Occipital lobe (tissue), 2 donors: ENCODE results near the gene RAB10. TPM values are rescaled to one million over a fixed set of nuclear protein-coding genes. Genes with fewer than 3 reads are reported as not detected.
"Not testable (repeated sequence)": the region's sequence is repeated elsewhere in the genome, so short reads cannot be mapped to it uniquely, and the experiment has no call there.

Experiments used
- DNase-seq: peaks from one replicate; lab custom pipeline; 2025; lab: John Stamatoyannopoulos, UW
- total RNA-seq: library from RNA; depleted of rRNA; stranded (reverse); fragments of >200 nt; gene quantifications from one replicate; pipeline ENCODE4 v1.2.3, GENCODE V29; 2014

The RAB10 gene
- total RNA-seq, 1 donor from 2014 or later = 162 TPM

- DNase-seq = no peak
Measured at GRCh38 chr2:26157580-26157979, 123.7 kb downstream of the RAB10 start.

DNA sequence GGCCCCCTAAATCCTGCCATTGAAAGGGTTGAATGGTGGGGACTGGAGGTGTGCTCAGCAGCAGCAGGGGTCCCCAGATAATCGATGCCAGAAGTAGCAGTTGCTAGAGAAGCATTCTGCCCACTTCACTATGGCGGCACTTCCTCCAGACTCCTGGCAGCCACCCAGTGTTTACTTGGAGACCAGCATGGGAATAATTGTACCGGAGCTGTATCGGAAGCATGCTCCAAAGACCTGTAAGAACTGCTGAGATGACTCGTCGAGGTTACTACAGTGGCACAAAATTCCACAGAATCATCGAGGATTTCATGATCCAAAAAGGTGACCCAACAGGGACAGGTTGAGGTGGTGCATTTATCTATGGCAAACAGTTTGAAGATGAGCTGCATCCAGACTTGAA lies 128.0 kb downstream of the RAB10 start:
- DNase-seq = no peak

GRCh38 chr2:26162963-26163362 lies 129.1 kb downstream of the RAB10 start:
- no peak for DNase-seq

DNA sequence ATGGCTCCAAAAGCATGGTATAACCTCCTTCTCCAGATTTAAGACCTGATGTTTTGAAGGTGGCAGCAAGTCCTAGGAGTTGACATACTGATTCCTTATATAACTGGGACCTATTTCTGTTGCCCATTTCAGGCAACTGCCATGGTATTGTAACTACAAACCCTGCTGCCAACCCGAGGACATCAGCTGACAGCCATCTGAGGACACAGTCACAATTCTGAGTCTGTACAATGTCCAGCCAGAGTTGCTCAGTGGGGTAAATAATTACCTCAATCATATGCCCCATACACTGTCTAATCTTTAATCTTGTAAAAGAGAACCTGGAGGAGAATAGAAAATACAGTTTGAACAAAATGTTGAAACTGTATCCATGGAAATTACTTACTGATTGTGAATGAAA lies 130.3 kb downstream of the RAB10 start:
- DNase-seq = no peak

DNA sequence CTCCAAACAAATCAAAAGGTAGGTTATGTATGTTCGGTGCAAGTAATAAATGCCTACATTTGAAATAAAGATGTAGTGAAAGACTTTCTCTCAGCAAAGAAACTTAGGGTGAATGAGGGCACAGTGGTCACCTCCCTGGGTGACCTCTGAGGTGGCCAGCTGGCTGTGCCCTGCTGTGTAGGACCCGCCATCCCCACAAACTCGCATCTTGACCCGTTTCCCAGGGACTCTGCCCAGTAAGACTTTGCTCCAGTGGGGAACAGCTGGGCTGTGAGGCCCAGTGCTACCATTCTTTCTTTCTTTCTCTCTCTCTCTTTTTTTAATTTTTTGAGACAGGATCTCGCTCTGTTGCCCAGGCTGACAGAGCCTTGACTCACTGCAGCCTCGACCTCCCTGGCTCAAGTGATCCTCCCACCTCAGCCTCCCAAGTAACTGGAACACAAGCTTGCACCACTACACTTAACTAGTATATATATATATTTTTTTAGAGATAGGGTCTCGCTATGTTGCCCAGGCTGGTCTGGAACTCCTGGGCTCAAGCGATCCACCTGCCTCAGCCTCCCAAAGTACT lies 130.8 kb downstream of the RAB10 start:
- DNase-seq = no peak

DNA sequence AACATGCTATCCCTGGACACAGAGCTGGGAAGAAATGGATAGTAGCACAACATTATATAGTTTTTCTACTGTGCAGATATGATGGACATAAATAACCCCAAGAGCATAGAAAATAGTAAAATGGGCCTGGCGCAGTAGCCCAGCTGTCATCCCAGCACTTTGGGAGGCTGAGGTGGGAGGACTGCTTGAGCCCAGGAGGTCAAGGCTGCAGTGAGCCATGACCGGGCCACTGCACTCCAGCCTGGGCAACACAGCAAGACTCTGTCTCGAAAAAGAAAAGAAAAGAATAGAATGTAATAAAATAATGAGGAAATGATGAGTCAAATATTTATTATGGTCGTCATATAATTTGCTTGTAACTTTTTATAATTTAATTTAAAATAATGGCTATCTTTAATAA lies 131.5 kb downstream of the RAB10 start:
- DNase-seq = no peak

DNA sequence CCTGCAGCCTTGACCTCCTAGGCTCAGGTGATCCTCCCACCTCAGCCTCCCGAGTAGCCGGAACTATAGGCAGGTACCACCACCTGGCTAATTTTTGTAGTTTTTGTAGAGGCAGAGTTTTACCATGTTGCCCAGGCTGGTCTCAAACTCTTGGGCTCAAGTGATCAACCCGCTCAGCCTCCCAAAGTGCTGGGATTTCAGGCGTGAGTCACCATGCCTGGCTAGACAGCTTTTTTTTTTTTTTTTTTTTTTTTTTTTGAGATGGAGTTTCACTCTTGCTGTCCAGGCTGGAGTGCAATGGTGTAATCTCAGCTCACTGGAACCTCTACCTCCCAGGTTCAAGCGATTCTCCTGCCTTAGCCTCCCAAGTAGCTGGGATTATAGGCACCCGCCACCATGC lies 132.7 kb downstream of the RAB10 start:
- DNase-seq = not testable (repeated sequence)

DNA sequence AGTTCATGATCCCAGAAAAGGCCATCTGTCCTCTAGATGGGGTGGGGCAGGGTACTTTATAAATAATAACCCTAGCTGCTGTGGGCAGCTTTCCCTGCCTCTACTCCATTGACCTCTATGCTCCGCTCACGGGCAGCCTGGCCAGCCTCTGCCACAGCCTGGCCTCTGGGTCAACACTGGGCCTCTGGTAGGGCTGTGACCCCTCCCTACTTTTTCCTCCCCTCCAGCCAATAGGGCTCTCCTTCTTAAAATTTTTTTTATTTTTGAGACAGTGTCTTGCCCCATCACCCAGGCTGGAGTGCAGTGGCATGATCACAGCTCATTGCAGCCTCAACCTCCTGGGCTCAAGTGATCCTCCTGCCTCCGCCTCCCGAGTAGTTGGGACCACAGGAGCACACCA lies 134.9 kb downstream of the RAB10 start:
- DNase-seq = no peak

DNA sequence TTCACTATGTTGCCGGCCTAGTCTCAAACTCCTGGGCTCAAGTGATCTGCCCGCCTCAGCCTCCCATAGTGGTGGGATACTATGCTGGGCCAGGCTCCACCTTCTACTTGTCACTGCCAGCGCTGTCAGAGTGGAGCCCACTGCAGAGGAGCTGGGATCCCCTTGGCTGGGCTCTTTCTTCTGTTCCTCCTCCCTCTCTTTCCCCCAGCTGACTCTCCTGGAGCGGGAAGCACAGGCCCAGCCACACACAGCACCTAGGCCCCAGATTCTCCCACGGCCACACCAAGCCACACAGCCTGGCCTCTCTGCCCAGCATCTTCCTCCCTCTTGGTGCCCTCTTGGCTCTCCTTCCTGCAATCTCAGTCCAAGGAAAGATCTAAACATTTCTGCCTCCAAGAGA lies 135.3 kb downstream of the RAB10 start:
- no peak for DNase-seq

GRCh38 chr2:26169681-26170414 lies 136.0 kb downstream of the RAB10 start:
- DNase-seq = no peak

DNA sequence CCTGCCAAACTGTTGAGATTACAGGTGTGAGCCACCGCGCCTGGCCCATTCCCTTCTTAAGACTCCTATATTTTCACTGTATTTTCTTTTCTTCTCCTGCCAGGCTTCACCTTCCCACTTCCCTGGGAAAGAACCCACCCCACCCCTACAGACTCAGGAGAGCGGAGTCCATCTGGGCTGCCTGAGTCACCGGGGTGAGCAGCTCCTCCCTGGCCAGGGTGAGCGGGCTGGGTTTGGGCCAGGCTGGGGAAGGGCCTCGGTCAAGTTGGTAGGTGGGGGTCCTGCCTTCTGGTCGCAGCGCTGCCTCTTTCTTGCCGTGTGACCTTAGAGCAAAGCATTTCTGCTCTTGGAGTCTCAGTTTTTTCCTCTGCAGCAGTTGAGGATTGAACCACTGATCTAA lies 136.9 kb downstream of the RAB10 start:
- DNase-seq = no peak

DNA sequence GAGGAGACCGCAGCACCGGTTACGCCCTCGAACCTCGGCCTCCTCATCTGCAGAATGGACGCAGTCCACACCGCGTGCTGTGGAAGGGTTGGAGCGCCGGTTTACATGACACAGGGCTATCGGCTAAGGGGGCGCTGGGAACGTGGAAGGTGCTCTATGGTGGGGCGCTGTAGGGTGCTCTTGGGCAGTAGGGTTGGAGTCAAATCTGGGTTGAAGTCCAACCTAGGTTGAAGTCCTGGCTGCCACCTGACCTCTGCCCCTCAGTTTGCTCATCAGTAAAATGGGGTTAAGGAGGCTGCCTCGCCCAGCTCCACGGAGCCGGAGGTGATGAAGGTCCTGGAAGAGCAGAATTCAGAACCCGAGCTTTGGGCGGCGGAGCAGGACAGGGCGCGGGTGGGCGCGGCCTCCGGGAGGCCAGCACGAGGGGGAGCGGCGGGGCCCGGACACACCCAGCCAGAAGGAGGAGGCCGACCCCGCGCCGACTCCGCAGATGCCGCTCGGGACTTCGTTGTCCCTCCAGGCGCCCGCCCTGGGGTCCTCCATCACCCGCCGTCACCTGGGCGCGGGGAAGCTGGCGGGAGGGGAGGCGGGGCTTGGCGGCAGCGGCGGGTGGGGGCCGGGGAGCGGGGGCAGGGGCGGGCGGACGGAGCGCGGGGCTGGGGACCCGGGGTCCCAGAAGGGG lies 138.4 kb downstream of the RAB10 start:
- DNase-seq = no peak

DNA sequence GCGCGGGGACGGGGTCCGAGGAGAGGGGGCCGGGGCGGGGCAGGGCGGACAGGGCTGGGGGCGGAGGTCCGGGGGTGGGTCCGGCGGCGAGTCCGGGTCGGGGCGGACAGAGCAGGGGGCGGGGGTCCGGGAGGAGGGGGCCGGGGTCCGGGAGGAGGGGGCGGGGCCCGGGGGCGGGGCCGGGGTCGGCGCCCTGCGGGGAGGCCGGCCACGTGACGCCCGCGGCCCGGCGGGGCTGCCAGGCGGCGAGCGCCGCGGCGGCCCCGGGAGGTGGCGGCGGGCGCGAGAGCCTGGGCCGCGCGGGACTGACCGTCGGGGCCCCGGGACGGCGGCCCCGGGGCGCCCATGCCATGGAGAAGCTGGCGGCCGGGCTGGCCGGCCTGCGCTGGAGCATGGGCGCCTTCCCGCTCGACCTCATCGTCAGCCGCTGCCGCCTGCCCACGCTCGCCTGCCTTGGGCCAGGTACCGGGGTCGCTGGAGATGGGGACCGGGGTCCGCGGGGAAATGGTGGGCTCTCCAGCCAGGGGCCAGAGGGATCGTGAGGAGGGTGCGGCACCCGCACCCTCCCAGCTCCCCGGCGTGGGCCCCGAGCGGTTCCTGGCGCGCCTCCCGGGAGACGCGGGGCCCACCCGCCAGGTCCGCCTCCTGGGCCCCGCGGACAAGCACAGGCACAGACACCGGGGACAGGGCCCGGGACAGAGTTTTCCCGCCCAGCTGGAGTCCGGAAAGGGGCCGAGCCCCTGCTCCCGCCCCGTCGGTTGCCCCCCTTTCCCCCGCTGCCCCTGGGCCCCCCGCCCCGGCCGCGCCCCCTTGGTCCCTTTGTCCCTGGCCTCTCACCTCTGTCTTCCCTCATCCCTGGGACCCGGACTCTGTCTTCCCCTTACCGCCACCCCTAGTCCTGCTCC lies 139.2 kb downstream of the RAB10 start, which contains the start of gene GAREM2:
Gene GAREM2, plus strand, starts transcription at position 218 of the 905 bp plus-strand sequence. Its CDS starts 133 bp downstream, at position 351.
- no peak for DNase-seq

GRCh38 chr2:26173776-26174482 lies 140.0 kb downstream of the RAB10 start:
- DNase-seq = no peak

DNA sequence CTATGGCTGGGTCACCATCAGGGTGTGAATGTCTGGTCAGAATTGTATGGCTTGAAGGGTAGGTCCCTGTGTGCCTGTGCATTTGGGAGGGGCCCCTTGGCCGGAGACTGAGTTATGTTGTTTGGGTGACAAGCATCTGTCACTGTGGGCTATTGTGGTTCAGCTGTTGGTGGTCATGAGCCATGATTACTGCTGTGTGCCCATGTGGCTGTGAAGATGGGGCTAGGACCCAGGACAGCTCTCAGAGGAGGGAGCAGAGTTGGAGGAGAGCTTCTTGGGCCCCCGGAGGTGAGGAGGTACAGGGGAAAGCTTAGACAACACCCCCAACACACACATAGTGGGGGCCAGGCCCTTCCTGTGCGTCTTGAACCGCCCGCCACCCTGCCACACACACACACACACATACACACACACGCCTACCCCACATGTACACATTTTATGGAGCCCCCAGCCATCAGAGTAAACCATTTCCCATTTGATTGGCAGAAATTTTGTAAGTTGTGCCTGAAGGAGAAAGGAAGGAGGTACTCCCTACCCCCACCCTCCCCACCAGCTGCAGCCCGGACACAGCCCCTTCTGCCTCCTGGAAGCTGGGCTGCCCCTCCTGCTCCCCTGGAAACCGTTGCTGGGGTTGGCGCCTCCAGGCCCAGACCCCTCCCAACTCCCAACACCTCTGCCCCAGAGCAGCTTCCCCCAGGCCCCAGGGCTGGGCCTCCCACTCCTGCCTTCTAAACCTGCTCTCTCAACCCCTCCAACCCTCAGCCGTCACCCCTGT lies 141.0 kb downstream of the RAB10 start:
- DNase-seq = no peak

DNA sequence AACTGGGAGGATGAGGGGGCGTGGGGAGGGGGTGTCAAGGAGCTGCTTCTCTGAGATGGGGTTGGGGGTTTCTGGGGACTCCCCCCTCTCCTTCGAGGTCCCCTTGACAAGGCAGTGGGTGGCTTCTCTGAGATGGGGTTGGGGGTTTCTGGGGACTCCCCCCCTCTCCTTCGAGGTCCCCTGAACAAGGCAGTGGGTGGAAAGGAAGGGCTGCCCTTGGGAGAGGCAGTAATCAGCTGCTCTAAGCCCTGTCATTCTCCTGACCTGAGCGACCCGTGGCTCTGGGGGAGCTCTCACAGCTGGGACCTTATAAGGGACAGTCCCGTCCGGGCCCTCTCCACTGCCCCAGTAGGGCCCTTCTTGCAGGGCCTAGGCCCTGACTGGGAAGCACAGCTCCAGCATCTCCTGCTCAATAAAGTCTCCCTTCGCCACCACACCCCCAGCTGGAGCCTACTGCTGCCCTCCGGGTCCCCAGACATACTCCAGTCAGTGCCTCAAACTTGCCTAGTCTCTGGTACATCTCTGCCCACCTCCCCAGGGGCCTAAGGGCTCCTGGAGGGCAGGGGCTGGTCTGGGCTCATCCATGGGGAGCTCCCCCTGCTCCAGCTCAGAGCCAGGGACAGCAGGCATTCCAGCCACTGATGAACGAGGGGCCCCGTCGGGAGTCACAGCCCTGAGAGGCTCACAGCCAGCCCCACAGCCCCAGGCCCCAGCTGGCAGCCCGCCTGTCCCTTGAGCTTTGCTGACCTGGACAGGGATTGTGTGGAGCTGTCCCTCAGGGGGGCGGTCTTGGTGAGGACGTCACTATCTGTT lies 141.8 kb downstream of the RAB10 start:
- DNase-seq = no peak

GRCh38 chr2:26176279-26176615 lies 142.4 kb downstream of the RAB10 start:
- no peak for DNase-seq

- no peak for DNase-seq
Measured at GRCh38 chr2:26177122-26177521, 143.2 kb downstream of the RAB10 start.

DNA sequence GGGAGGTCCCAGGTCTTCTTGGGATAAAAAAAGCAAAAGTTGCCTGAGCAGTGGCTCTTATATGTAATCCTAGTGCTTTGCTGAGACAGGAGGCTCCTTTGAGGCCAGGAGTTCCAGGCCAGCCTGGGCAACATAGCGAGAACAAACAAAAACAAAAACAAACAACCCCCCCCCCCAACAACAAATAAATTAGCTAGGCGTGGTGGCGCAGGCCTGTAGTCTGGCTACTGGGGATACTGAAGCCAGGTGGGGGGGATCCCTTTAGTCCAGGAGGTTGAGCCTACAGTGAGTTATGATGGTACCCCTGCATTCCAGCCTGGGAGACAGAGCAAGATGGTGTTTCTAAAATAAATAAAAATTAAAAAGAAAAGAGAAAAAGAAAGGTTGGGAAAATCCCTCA lies 144.4 kb downstream of the RAB10 start:
- no peak for DNase-seq
